ENCODE results near the gene LIN54.
A peak's percentile ranks its signal among the peaks of the same experiment; 100 is the strongest.

Gene LIN54

GRCh38 chr4:82891707-82892466, 118.7 kb downstream of the LIN54 start:
- DNase-seq (ENCODE audit: low read depth): no peak

- peak; percentile 80 for DNase-seq (ENCODE audit: low read depth)
Measured at GRCh38 chr4:82890901-82891706, 119.5 kb downstream of the LIN54 start, which contains the start of gene SEC31A. Gene SEC31A (minus strand): TSS chr4:82891153. CDS start chr4:82881936, 9,217 bp downstream.

GRCh38 chr4:82890528-82890900, 120.1 kb downstream of the LIN54 start:
- DNase-seq (ENCODE audit: low read depth): no peak

GRCh38 chr4:82889287-82889686, 121.3 kb downstream of the LIN54 start:
- no peak for DNase-seq (ENCODE audit: low read depth)

DNA sequence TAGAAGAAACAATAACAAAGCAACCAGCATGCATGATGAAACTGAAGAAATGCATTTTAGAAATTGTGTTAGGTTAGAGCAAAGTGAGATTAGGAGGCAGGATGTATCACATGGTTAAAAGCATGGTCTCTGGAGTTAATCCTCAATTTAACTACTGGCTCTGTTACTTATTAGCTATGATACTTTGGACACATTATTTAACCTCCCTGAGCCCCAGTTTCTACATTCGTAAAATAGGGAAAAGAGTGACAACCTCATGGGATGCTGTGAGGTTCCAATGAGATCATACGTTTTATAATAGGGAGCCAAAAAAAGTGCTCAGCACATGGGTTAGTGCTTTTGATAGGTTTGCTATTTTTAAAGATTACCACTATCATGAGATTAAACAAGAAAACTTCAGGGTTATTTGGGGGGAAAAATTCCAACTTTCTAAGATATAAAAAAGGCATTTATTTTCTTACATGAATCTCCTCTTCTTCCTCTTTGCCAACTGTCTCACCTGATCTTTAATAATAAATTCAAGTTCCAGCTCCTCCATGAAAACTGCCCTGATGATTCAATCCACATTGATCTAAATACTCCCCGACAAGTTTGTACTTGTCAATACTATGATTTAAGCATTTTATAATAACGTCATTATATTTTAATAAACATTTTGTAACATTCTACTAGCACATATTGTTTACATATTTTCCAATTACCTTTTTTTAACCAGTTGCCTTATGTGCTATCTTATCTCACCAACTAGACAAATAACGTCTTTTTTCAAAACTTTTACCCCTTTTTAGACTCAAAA, 124.3 kb downstream of the LIN54 start:
- DNase-seq (ENCODE audit: low read depth): no peak

DNA sequence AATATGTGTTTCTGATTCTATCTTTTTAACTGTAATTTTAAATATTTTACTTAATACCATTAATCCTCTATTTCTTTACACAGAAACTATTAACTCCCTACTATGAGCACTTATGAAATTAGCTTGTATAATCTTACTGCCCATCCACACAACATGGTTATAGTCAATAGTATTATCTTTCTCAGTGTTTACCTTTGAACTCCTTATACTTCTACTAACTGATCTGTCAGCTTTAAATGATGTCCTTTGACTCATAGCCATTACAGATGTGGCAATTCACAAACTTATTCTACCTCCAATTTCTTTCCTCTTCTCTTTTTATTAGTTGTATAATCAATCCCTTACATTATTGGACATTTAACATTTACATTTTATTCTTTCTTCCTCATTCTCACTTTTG, 125.2 kb downstream of the LIN54 start:
- DNase-seq (ENCODE audit: low read depth): no peak
